ENCODE data around the gene GPX3.

GPX3 gene

GRCh38 chr5:151008906-151009305 is 11.5 kb upstream of the GPX3 start:
- no peak for DNase-seq (ENCODE audit: low read depth)
- no peak overlapping the region for H3K4me3 ChIP-seq (replicated peaks; ENCODE audit: low read depth, low read length)
- TF ChIP-seq CTCF (IDR thresholded peaks at IDR 0.05; ENCODE audit: low read length, missing control alignments): no peak

- no peak for TF ChIP-seq CTCF (IDR thresholded peaks at IDR 0.05; ENCODE audit: low read length, missing control alignments)
- DNase-seq (ENCODE audit: low read depth): no peak
- H3K4me3 ChIP-seq (replicated peaks; ENCODE audit: low read depth, low read length): no peak overlapping the region
These were observed 7.5 kb upstream of the GPX3 start for GRCh38 chr5:151012862-151013261.

GRCh38 chr5:151014680-151015343 is 5.6 kb upstream of the GPX3 start:
- DNase-seq (ENCODE audit: low read depth): peak; percentile 44
- no peak for TF ChIP-seq CTCF (IDR thresholded peaks at IDR 0.05; ENCODE audit: low read length, missing control alignments)
- no peak overlapping the region for H3K4me3 ChIP-seq (replicated peaks; ENCODE audit: low read depth, low read length)

- no peak for DNase-seq (ENCODE audit: low read depth)
- TF ChIP-seq CTCF (IDR thresholded peaks at IDR 0.05; ENCODE audit: low read length, missing control alignments): no peak
These were observed 4.3 kb upstream of the GPX3 start for GRCh38 chr5:151015974-151016587.

GRCh38 chr5:151016700-151017099 is 3.7 kb upstream of the GPX3 start:
- H3K4me3 ChIP-seq (replicated peaks; ENCODE audit: low read depth, low read length): no peak overlapping the region
- no peak for DNase-seq (ENCODE audit: low read depth)
- no peak for TF ChIP-seq CTCF (IDR thresholded peaks at IDR 0.05; ENCODE audit: low read length, missing control alignments)

More at GRCh38 chr5:151015974-151016587, 4.3 kb upstream of the GPX3 start:
- no peak overlapping the region for H3K4me3 ChIP-seq (replicated peaks; ENCODE audit: low read depth, low read length)

- DNase-seq (ENCODE audit: low read depth): no peak
- TF ChIP-seq CTCF (IDR thresholded peaks at IDR 0.05; ENCODE audit: low read length, missing control alignments): no peak
- H3K4me3 ChIP-seq (replicated peaks; ENCODE audit: low read depth, low read length): no peak overlapping the region
These were observed 2.5 kb upstream of the GPX3 start for GRCh38 chr5:151017897-151018296.

GRCh38 chr5:151018846-151019245 is 1.5 kb upstream of the GPX3 start:
- TF ChIP-seq CTCF (IDR thresholded peaks at IDR 0.05; ENCODE audit: low read length, missing control alignments): no peak
- H3K4me3 ChIP-seq (replicated peaks; ENCODE audit: low read depth, low read length): no peak overlapping the region
- no peak for DNase-seq (ENCODE audit: low read depth)

Data from fibroblast of pulmonary artery (primary cell).